HCT116 (cell line): ENCODE results near the gene GPC5. TPM values are rescaled to one million over a fixed set of nuclear protein-coding genes. Genes with fewer than 3 reads are reported as not detected.

Experiments
- ATAC-seq: fragments of 200-7000 bp; cut with Tn5 transposase; 2 replicates; pipeline ENCODE4 v1.9.1; 2020; ENCODE audit warnings: mild to moderate bottlenecking, moderate library complexity
- BruUV-seq: library from RNA; stranded (reverse); fragments of 400-500 nt; replicated peaks from 2 replicates; lab custom pipeline; 2021; lab: Mats Ljungman, UMichigan
- CTCF ChIA-PET: fragments of 300-600 bp; sonication (Branson Sonifier 250); formaldehyde crosslinking; loops from one replicate; lab custom pipeline; 2021; ENCODE audit warnings: antibody characterized with exemption; lab: Charles Lee
- POLR2A ChIA-PET: fragments of 300-600, 350-600 bp; sonication (Branson Sonifier 250); formaldehyde crosslinking; loops from one replicate; lab custom pipeline; 2021; ENCODE audit warnings: antibody characterized with exemption; lab: Charles Lee
- RAD21 ChIA-PET, 2 experiments: fragments of 300-600 bp; sonication (Branson Sonifier 250); formaldehyde crosslinking; loops; one replicate each; lab custom pipeline; 2023; ENCODE audit warnings: low total read pairs in 2 of 2; ENCODE audit not compliant: uncharacterized antibody in 2 of 2, unreplicated experiment in 2 of 2, low non-redundant PET in 1 of 2; lab: Charles Lee
- DNase-seq: peaks from one replicate; pipeline ENCODE4 v3.0.0-alpha.2; 2010; ENCODE audit warnings: low read depth, low spot score
- H2AFZ ChIP-seq: fragments of 200-600 bp; shearing (Covaris generic), sonication (generic); 2 replicates; pipeline ENCODE4 v1.6.1; 2017; ENCODE audit warnings: low read depth, mixed run types, mixed read lengths, antibody characterized with exemption, low read length; ENCODE audit not compliant: poor library complexity, severe bottlenecking
- H3K27ac ChIP-seq: 2 replicates; pipeline ENCODE4 v1.5.1; 2012; ENCODE audit warnings: low read depth, low read length
- H3K27me3 ChIP-seq: fragments of 200-600 bp; sonication (generic); 2 replicates; pipeline ENCODE4 v1.6.1; 2016; ENCODE audit warnings: mixed run types, low read length, mixed read lengths; ENCODE audit not compliant: insufficient read depth
- H3K36me3 ChIP-seq, 2 experiments: fragments of 200-500 bp in 1 of 2; fragments of 200-600 bp in 1 of 2; sonication (Bioruptor generic) in 1 of 2; sonication (generic) in 1 of 2; 2 replicates each; pipeline versions ENCODE4 v1.5.1 to v1.6.1; 2014 to 2016; ENCODE audit warnings: low read length in 2 of 2, inconsistent platforms in 1 of 2, mixed read lengths in 1 of 2, mixed run types in 1 of 2; ENCODE audit not compliant: insufficient read depth in 2 of 2, control insufficient read depth in 1 of 2
- H3K4me1 ChIP-seq, 2 experiments: fragments of 200-600 bp in 1 of 2; sonication (generic) in 1 of 2; 2 replicates each; pipeline versions ENCODE4 v1.5.1 to v1.6.1; 2012 to 2017; ENCODE audit warnings: low read length in 2 of 2, inconsistent platforms in 1 of 2, mild to moderate bottlenecking in 1 of 2, mixed read lengths in 1 of 2, mixed run types in 1 of 2, moderate library complexity in 1 of 2; ENCODE audit not compliant: insufficient read depth in 2 of 2, control insufficient read depth in 1 of 2
- H3K4me2 ChIP-seq: fragments of 200-600 bp; sonication (generic); 2 replicates; pipeline ENCODE4 v1.6.1; 2017; ENCODE audit warnings: mixed run types, low read length, mixed read lengths
- H3K4me3 ChIP-seq, 2 experiments: fragments of 200-600 bp in 1 of 2; sonication (generic) in 1 of 2; replicated peaks in 1 of 2; 2 replicates each; pipeline ENCODE4 v1.5.1; 2011 to 2016; ENCODE audit warnings: low read length in 2 of 2, control low read depth in 1 of 2, low read depth in 1 of 2, mild to moderate bottlenecking in 1 of 2, mixed read lengths in 1 of 2, mixed run types in 1 of 2
- H3K79me2 ChIP-seq: fragments of 200-600 bp; sonication (generic); 2 replicates; pipeline ENCODE4 v1.6.1; 2017; ENCODE audit warnings: mild to moderate bottlenecking, mixed run types, low read length, moderate library complexity, mixed read lengths; ENCODE audit not compliant: insufficient read depth
- H3K9ac ChIP-seq: fragments of 200-600 bp; sonication (generic); 2 replicates; pipeline ENCODE4 v1.6.1; 2016; ENCODE audit warnings: low read length, mixed read lengths
- H3K9me2 ChIP-seq: fragments of 200-600 bp; sonication (generic), shearing (Covaris generic); 2 replicates; pipeline ENCODE4 v1.6.1; 2017; ENCODE audit warnings: mixed run types, mild to moderate bottlenecking, moderate library complexity; ENCODE audit not compliant: insufficient read depth
- H3K9me3 ChIP-seq, 2 experiments: fragments of 200-500 bp in 1 of 2; fragments of 200-600 bp in 1 of 2; sonication (Bioruptor generic) in 1 of 2; sonication (generic) in 1 of 2; 2 replicates each; pipeline ENCODE4 v1.6.1; 2014 to 2017; ENCODE audit warnings: low read length in 2 of 2, mixed read lengths in 2 of 2, inconsistent platforms in 1 of 2, low read depth in 1 of 2, mild to moderate bottlenecking in 1 of 2, mixed run types in 1 of 2, moderate library complexity in 1 of 2; ENCODE audit not compliant: control insufficient read depth in 1 of 2, insufficient read depth in 1 of 2
- H4K20me1 ChIP-seq: fragments of 200-600 bp; sonication (generic), shearing (Covaris generic); 2 replicates; pipeline ENCODE4 v1.6.1; 2017; ENCODE audit warnings: mixed run types, mild to moderate bottlenecking, moderate library complexity; ENCODE audit not compliant: insufficient read depth
- ATF3 ChIP-seq: IDR thresholded peaks from 2 replicates; pipeline ENCODE4 v1.6.1; 2012
- CBX3 ChIP-seq: IDR thresholded peaks from 2 replicates; pipeline ENCODE4 v1.6.1; 2012; ENCODE audit warnings: low read depth
- CTCF ChIP-seq, 3 experiments: fragments of 200-600 bp in 1 of 3; sonication (generic) in 1 of 3; IDR thresholded peaks in 2 of 3; conservative IDR thresholded peaks in 1 of 3; 2 replicates each; pipeline ENCODE4 v1.5.1; 2012 to 2017; ENCODE audit warnings: low read depth in 2 of 3, low read length in 2 of 3, antibody characterized with exemption in 1 of 3, borderline replicate concordance in 1 of 3, control low read depth in 1 of 3, mild to moderate bottlenecking in 1 of 3, mixed read lengths in 1 of 3, mixed run types in 1 of 3, moderate library complexity in 1 of 3; ENCODE audit not compliant: insufficient read depth in 1 of 3
- EGR1 ChIP-seq: IDR thresholded peaks from 2 replicates; pipeline ENCODE4 v1.6.1; 2012; ENCODE audit warnings: low read depth
- ELF1 ChIP-seq: IDR thresholded peaks from 2 replicates; pipeline ENCODE4 v1.6.1; 2012; ENCODE audit warnings: low read depth, borderline replicate concordance
- EZH2 ChIP-seq: fragments of 200-600 bp; sonication (generic); IDR thresholded peaks from 2 replicates; pipeline ENCODE4 v1.6.1; 2017; ENCODE audit warnings: antibody characterized with exemption, mixed run types
- EZH2phosphoT487 ChIP-seq: fragments of 200-600 bp; IDR thresholded peaks from 2 replicates; pipeline ENCODE4 v1.6.1; 2018; ENCODE audit warnings: antibody characterized with exemption, borderline replicate concordance
- JUND ChIP-seq: IDR thresholded peaks from 2 replicates; pipeline ENCODE4 v1.6.1; 2012
- MAX ChIP-seq: IDR thresholded peaks from 2 replicates; pipeline ENCODE4 v1.6.1; 2012
- POLR2A ChIP-seq: IDR thresholded peaks from 2 replicates; pipeline ENCODE4 v1.7.0; 2011; ENCODE audit warnings: borderline replicate concordance; ENCODE audit not compliant: insufficient read depth, insufficient read length; ENCODE audit errors: extremely low read depth
- POLR2AphosphoS5 ChIP-seq: IDR thresholded peaks from 2 replicates; pipeline ENCODE4 v1.6.1; 2011; ENCODE audit warnings: mild to moderate bottlenecking, low read depth, low read length, moderate library complexity
- RAD21 ChIP-seq: IDR thresholded peaks from 2 replicates; pipeline ENCODE4 v1.6.1; 2012; ENCODE audit warnings: low read depth, mild to moderate bottlenecking
- REST ChIP-seq: IDR thresholded peaks from 2 replicates; pipeline ENCODE4 v1.6.1; 2012; ENCODE audit warnings: low read depth
- SP1 ChIP-seq: IDR thresholded peaks from 2 replicates; pipeline ENCODE4 v1.6.1; 2012; ENCODE audit warnings: low read depth
- ZBTB33 ChIP-seq: IDR thresholded peaks from 2 replicates; pipeline ENCODE4 v1.6.1; 2011; ENCODE audit warnings: mild to moderate bottlenecking, low read length, moderate library complexity; ENCODE audit not compliant: insufficient replicate concordance; ENCODE audit errors: extremely low read depth
- ZFX ChIP-seq: fragments of 450-650 bp; IDR thresholded peaks from 2 replicates; pipeline ENCODE4 v1.6.1; 2017
- ZNF274 ChIP-seq: fragments of 200-500 bp; sonication (Bioruptor generic); IDR thresholded peaks from 2 replicates; pipeline ENCODE4 v1.6.1; 2014; ENCODE audit warnings: mild to moderate bottlenecking, low read depth, low read length, inconsistent platforms
- intact Hi-C: fragments of 100-400 bp; cut with micrococcal nuclease; formaldehyde crosslinking; loops from 2 replicates; pipeline ENCODE4 v1.10.0; 2022
- total RNA-seq: library from RNA; stranded (reverse); gene quantifications from one replicate; pipeline ENCODE4 v1.2.1, GENCODE V29; 2021; ENCODE audit not compliant: unreplicated experiment

Gene GPC5
- total RNA-seq, 1 experiment from 2014 or later: not detected

GRCh38 chr13:92494915-92495314 is 1096.5 kb downstream of the GPC5 start:
- no peak overlapping the region for H3K4me3 ChIP-seq
- H3K9me2 ChIP-seq: no peaks in the 10 kb centered on the region
- ATAC-seq (no peak), DNase-seq (no peak)
- H4K20me1 ChIP-seq: no peaks in the 10 kb centered on the region
- H3K4me1 ChIP-seq: no peaks in the 10 kb centered on the region
- no peak overlapping the region for H2AFZ ChIP-seq
- RAD21 ChIA-PET: no interaction called here
- H3K9ac ChIP-seq: no peak overlapping the region
- no peak overlapping the region for H3K27ac ChIP-seq
- H3K79me2 ChIP-seq: no peaks in the 10 kb centered on the region
- BruUV-seq: no TSS peak
- TF ChIP-seq CBX3 (no peak), ZFX (no peak), RAD21 (no peak), EGR1 (no peak), ATF3 (no peak), EZH2 (no peak), ZBTB33 (no peak), ELF1 (no peak), EZH2phosphoT487 (no peak), POLR2A (no peak), SP1 (no peak), JUND (no peak), POLR2AphosphoS5 (no peak), REST (no peak), ZNF274 (no peak), CTCF (IDR thresholded peaks at IDR 0.05 in 2 of 3, conservative IDR thresholded peaks at IDR 0.05 in 1 of 3; ENCODE audit: borderline replicate concordance in 1 of 3, insufficient read depth in 1 of 3, low read depth in 2 of 3, low read length in 2 of 3) (no peak), MAX (no peak)
- no peak overlapping the region for H3K4me2 ChIP-seq
- POLR2A ChIA-PET: no interaction called here
- intact Hi-C loops: no loop called here
- H3K27me3 ChIP-seq: no peaks in the 10 kb centered on the region
- H3K36me3 ChIP-seq: no peaks in the 10 kb centered on the region
- CTCF ChIA-PET: no interaction called here
- peaks cover 14 to 28% of the 10 kb centered on the region in 2 experiments; a peak in 3 of 4 replicates for H3K9me3 ChIP-seq
